K562 (cell line): Measurements from ENCODE around the gene NUFIP1.

Source experiments
- ATF2 ChIP-seq: sonication (generic); formaldehyde crosslinking; IDR thresholded peaks from 2 replicates; pipeline ENCODE4 v1.8.1; 2022; ENCODE audit warnings: missing genetic modification reagents
- BRCA1 ChIP-seq, 2 experiments: fragments of 450-650 bp in 1 of 2; sonication (generic) in 1 of 2; formaldehyde crosslinking in 1 of 2; IDR thresholded peaks; 2 replicates each; pipeline versions ENCODE4 v1.5.0 to v1.6.1; 2017 to 2020; ENCODE audit warnings: mild to moderate bottlenecking in 1 of 2, missing genetic modification reagents in 1 of 2
- CHD2 ChIP-seq: IDR thresholded peaks from 2 replicates; pipeline ENCODE4 v1.6.1; 2011; ENCODE audit warnings: low read depth, low read length
- CTCF ChIP-seq, 3 experiments: IDR thresholded peaks in 2 of 3; conservative IDR thresholded peaks in 1 of 3; 2 replicates each; pipeline ENCODE4 v1.5.1; 2011 to 2012; ENCODE audit warnings: low read length in 3 of 3, mild to moderate bottlenecking in 3 of 3, control low read depth in 2 of 3, improper control_type of control experiment in 1 of 3, inconsistent platforms in 1 of 3, low read depth in 1 of 3, mixed read lengths in 1 of 3, moderate library complexity in 1 of 3; ENCODE audit not compliant: insufficient read depth in 2 of 3
- ESRRA ChIP-seq: fragments of 450-650 bp; IDR thresholded peaks from 2 replicates; pipeline ENCODE4 v1.6.1; 2014; ENCODE audit warnings: low read depth, mild to moderate bottlenecking, moderate library complexity, borderline replicate concordance
- UBTF ChIP-seq, 2 experiments: IDR thresholded peaks; 2 replicates each; pipeline ENCODE4 v1.6.1; 2012; ENCODE audit warnings: improper control_type of control experiment in 2 of 2, low read depth in 2 of 2, low read length in 2 of 2, borderline replicate concordance in 1 of 2
- ZBTB26 ChIP-seq: fragments of 450-650 bp; formaldehyde crosslinking; IDR thresholded peaks from 2 replicates; pipeline ENCODE4 v1.4.0; 2022; ENCODE audit warnings: missing genetic modification characterization
- ZNF644 ChIP-seq: fragments of 200-800 bp; sonication (Bioruptor generic); IDR thresholded peaks from 2 replicates; pipeline ENCODE4 v1.6.1; 2016; ENCODE audit warnings: low read depth, missing genetic modification characterization, missing compliant biosample characterization
- ZNF695 ChIP-seq: fragments of 450-650 bp; formaldehyde crosslinking; IDR thresholded peaks from 2 replicates; pipeline ENCODE4 v1.4.0; 2020; ENCODE audit warnings: mild to moderate bottlenecking, moderate library complexity

DNA sequence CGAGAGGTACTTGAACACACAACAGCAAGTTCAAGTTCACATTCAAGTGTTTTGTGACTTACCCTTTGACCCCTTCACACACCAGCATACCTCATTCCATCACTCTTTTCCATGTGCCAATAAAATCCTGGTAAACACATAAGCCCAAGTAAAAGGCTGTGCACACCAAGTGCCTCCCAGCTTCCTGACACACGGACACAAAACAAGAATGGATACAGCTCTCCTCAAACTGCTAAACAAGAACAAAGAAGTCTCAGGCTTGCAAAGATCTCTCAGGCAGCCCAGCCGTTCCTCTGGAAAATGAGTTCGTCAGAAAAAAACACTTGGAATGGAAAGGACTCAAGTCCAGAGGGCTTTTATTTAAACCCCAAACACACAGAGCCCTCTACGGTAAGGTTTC is 83.7 kb downstream of the NUFIP1 start:
- no peak for TF ChIP-seq ZNF644 (tag)
- no peak for TF ChIP-seq BRCA1 (IDR thresholded peaks at IDR 0.05)
- no peak for TF ChIP-seq BRCA1 (CRISPR knock-in tag; IDR thresholded peaks at IDR 0.05)
- no peak for TF ChIP-seq CTCF (IDR thresholded peaks at IDR 0.05 in 2 of 3, conservative IDR thresholded peaks at IDR 0.05 in 1 of 3; ENCODE audit: insufficient read depth in 2 of 3, low read depth in 1 of 3, low read length in 3 of 3)
- TF ChIP-seq UBTF (IDR thresholded peaks at IDR 0.05; ENCODE audit: borderline replicate concordance in 1 of 2, low read depth in 2 of 2, low read length in 2 of 2), result no peak
- TF ChIP-seq CHD2, result no peak
- no peak for TF ChIP-seq ZNF695 (CRISPR knock-in tag)
- no peak for TF ChIP-seq ESRRA
- TF ChIP-seq ZBTB26 (CRISPR knock-in tag), result no peak
- no peak for TF ChIP-seq ATF2 (CRISPR knock-in tag)
